GM04503 (cell line): ENCODE results near the gene BRD1.

Source experiments
- DNase-seq: peaks from one replicate; pipeline ENCODE4 v3.0.0-alpha.2; 2012; ENCODE audit warnings: low read depth

The BRD1 gene

GRCh38 chr22:49800408-49801238 lies 27.1 kb downstream of the BRD1 start:
- no peak for DNase-seq

GRCh38 chr22:49799431-49800075 lies 28.1 kb downstream of the BRD1 start:
- no peak for DNase-seq

GRCh38 chr22:49798486-49799151 lies 29.1 kb downstream of the BRD1 start:
- DNase-seq, result no peak

- no peak for DNase-seq
Observed at GRCh38 chr22:49797706-49798105, 30.0 kb downstream of the BRD1 start.

GRCh38 chr22:49796596-49797270 lies 30.9 kb downstream of the BRD1 start:
- DNase-seq, result no peak

- DNase-seq, result no peak
Observed at GRCh38 chr22:49795521-49795920, 32.2 kb downstream of the BRD1 start.

- no peak for DNase-seq
Observed at GRCh38 chr22:49793871-49794270, 33.8 kb downstream of the BRD1 start.

- DNase-seq, result no peak
Observed at GRCh38 chr22:49793296-49793695, 34.4 kb downstream of the BRD1 start.

- no peak for DNase-seq
Observed at GRCh38 chr22:49792107-49792506, 35.6 kb downstream of the BRD1 start.

GRCh38 chr22:49791682-49792081 lies 36.0 kb downstream of the BRD1 start:
- DNase-seq, result no peak

GRCh38 chr22:49790912-49791311 lies 36.8 kb downstream of the BRD1 start:
- no peak for DNase-seq

GRCh38 chr22:49789289-49790141 lies 38.2 kb downstream of the BRD1 start:
- no peak for DNase-seq

GRCh38 chr22:49788504-49788903 lies 39.2 kb downstream of the BRD1 start:
- DNase-seq, result no peak

GRCh38 chr22:49787861-49788260 lies 39.8 kb downstream of the BRD1 start:
- DNase-seq, result no peak

GRCh38 chr22:49786976-49787706 lies 40.5 kb downstream of the BRD1 start:
- DNase-seq, result no peak

GRCh38 chr22:49785841-49786471 lies 41.7 kb downstream of the BRD1 start:
- DNase-seq, result no peak

- DNase-seq, result no peak
Observed at GRCh38 chr22:49785046-49785521, 42.6 kb downstream of the BRD1 start.

GRCh38 chr22:49784630-49784971 lies 43.1 kb downstream of the BRD1 start:
- DNase-seq, result no peak

- DNase-seq, result no peak
Observed at GRCh38 chr22:49783926-49784629, 43.6 kb downstream of the BRD1 start.
